HG03196 (cell line): ENCODE results near the gene STARD7.
"Not testable (repeated sequence)": the region's sequence is repeated elsewhere in the genome, so short reads cannot be mapped to it uniquely, and the experiment has no call there.

Experiments
- ATAC-seq: cut with Tn5 transposase; IDR thresholded peaks from one replicate; pipeline ENCODE4 v1.9.1; 2021; ENCODE audit not compliant: unreplicated experiment

STARD7 gene

GRCh38 chr2:96208143-96209010, at the start of gene STARD7:
Gene STARD7 (minus strand): TSS chr2:96208827. CDS start chr2:96208434, 393 bp downstream.
- peak; percentile 83 for ATAC-seq

GRCh38 chr2:96257744-96258143, 49.1 kb upstream of the STARD7 start:
- ATAC-seq = not testable (repeated sequence)

- ATAC-seq = no peak
Measured at GRCh38 chr2:96256611-96257113, 48.0 kb upstream of the STARD7 start.

- no peak for ATAC-seq
Measured at GRCh38 chr2:96254571-96254970, 45.9 kb upstream of the STARD7 start.

- ATAC-seq = no peak
Measured at GRCh38 chr2:96253006-96253405, 44.4 kb upstream of the STARD7 start.

GRCh38 chr2:96252526-96252925, 43.9 kb upstream of the STARD7 start:
- no peak for ATAC-seq

GRCh38 chr2:96251721-96252292, 43.2 kb upstream of the STARD7 start:
- ATAC-seq = no peak

GRCh38 chr2:96250188-96250587, 41.6 kb upstream of the STARD7 start:
- no peak for ATAC-seq

GRCh38 chr2:96249654-96250053, 41.0 kb upstream of the STARD7 start:
- no peak for ATAC-seq

GRCh38 chr2:96248624-96249023, 40.0 kb upstream of the STARD7 start:
- no peak for ATAC-seq

- no peak for ATAC-seq
Measured at GRCh38 chr2:96247896-96248295, 39.3 kb upstream of the STARD7 start.

- ATAC-seq = no peak
Measured at GRCh38 chr2:96247009-96247408, 38.4 kb upstream of the STARD7 start.

GRCh38 chr2:96245609-96246390, 37.2 kb upstream of the STARD7 start:
- no peak for ATAC-seq

GRCh38 chr2:96243843-96244242, 35.2 kb upstream of the STARD7 start:
- no peak for ATAC-seq

- peak; percentile 79 for ATAC-seq
Measured at GRCh38 chr2:96241900-96242611, 33.4 kb upstream of the STARD7 start.

- no peak for ATAC-seq
Measured at GRCh38 chr2:96241227-96241626, 32.6 kb upstream of the STARD7 start.

GRCh38 chr2:96240341-96241038, 31.9 kb upstream of the STARD7 start:
- ATAC-seq = no peak

- ATAC-seq = no peak
Measured at GRCh38 chr2:96239745-96240264, 31.2 kb upstream of the STARD7 start.

GRCh38 chr2:96239091-96239490, 30.5 kb upstream of the STARD7 start:
- no peak for ATAC-seq

GRCh38 chr2:96238266-96238665, 29.6 kb upstream of the STARD7 start:
- no peak for ATAC-seq
